Measurements from ENCODE around the gene SOCS7.
"Not testable (repeated sequence)": the region's sequence is repeated elsewhere in the genome, so short reads cannot be mapped to it uniquely, and the experiment has no call there.

Gene SOCS7

GRCh38 chr17:38431346-38432145 lies 79.9 kb downstream of the SOCS7 start:
- Mint-ChIP-seq H3K27ac (ENCODE audit: low read depth) (no peak overlapping the region), H3K9me3 (no peaks in the 10 kb centered on the region), H3K27me3 (no peaks in the 10 kb centered on the region), H3K4me3 (no peak overlapping the region), H3K36me3 (ENCODE audit: insufficient read depth) (no peaks in the 10 kb centered on the region), H3K4me1 (peaks cover 7% of the 10 kb centered on the region)
- DNase-seq (ENCODE audit: low spot score in 2 of 2) (no peak), ATAC-seq (replicated peaks; ENCODE audit: extremely low read depth, poor library complexity, severe bottlenecking) (no peak)

- ATAC-seq (replicated peaks; ENCODE audit: extremely low read depth, poor library complexity, severe bottlenecking): no peak
- Mint-ChIP-seq H3K4me1 (no peaks in the 10 kb centered on the region), H3K36me3 (ENCODE audit: insufficient read depth) (no peaks in the 10 kb centered on the region), H3K9me3 (no peaks in the 10 kb centered on the region), H3K4me3 (no peak overlapping the region), H3K27ac (ENCODE audit: low read depth) (no peak overlapping the region), H3K27me3 (no peaks in the 10 kb centered on the region)
- no peak for DNase-seq (ENCODE audit: low spot score in 2 of 2)
Measured at GRCh38 chr17:38434178-38434665, 82.6 kb downstream of the SOCS7 start.

- no peaks in the 10 kb centered on the region for H3K36me3 Mint-ChIP-seq (ENCODE audit: insufficient read depth)
- H3K4me1 Mint-ChIP-seq: no peaks in the 10 kb centered on the region
- H3K27me3 Mint-ChIP-seq: no peaks in the 10 kb centered on the region
- H3K4me3 Mint-ChIP-seq: no peak overlapping the region
- ATAC-seq (replicated peaks; ENCODE audit: extremely low read depth, poor library complexity, severe bottlenecking): no peak
- no peak overlapping the region for H3K27ac Mint-ChIP-seq (ENCODE audit: low read depth)
- no peaks in the 10 kb centered on the region for H3K9me3 Mint-ChIP-seq
- DNase-seq (ENCODE audit: low spot score in 2 of 2): no peak
Measured at GRCh38 chr17:38435795-38436194, 84.2 kb downstream of the SOCS7 start.

GRCh38 chr17:38436386-38436785 lies 84.7 kb downstream of the SOCS7 start:
- ATAC-seq (replicated peaks; ENCODE audit: extremely low read depth, poor library complexity, severe bottlenecking) (no peak), DNase-seq (ENCODE audit: low spot score in 2 of 2) (no peak)
- Mint-ChIP-seq H3K4me1 (no peaks in the 10 kb centered on the region), H3K9me3 (no peaks in the 10 kb centered on the region), H3K27me3 (peaks cover 4% of the 10 kb centered on the region), H3K36me3 (ENCODE audit: insufficient read depth) (no peaks in the 10 kb centered on the region), H3K27ac (ENCODE audit: low read depth) (no peak overlapping the region), H3K4me3 (no peak overlapping the region)

- not testable (repeated sequence) for H3K27ac Mint-ChIP-seq (ENCODE audit: low read depth); H3K4me3 Mint-ChIP-seq; H3K4me1 Mint-ChIP-seq; H3K9me3 Mint-ChIP-seq; DNase-seq (ENCODE audit: low spot score in 2 of 2); H3K36me3 Mint-ChIP-seq (ENCODE audit: insufficient read depth); ATAC-seq (replicated peaks; ENCODE audit: extremely low read depth, poor library complexity, severe bottlenecking)
- peaks cover 13% of the 10 kb centered on the region for H3K27me3 Mint-ChIP-seq
Measured at GRCh38 chr17:38437313-38437712, 85.7 kb downstream of the SOCS7 start.

GRCh38 chr17:38439436-38439835 lies 87.8 kb downstream of the SOCS7 start:
- ATAC-seq (replicated peaks; ENCODE audit: extremely low read depth, poor library complexity, severe bottlenecking) (no peak), DNase-seq (ENCODE audit: low spot score in 2 of 2) (no peak)
- H3K4me3 Mint-ChIP-seq: no peak overlapping the region
- H3K9me3 Mint-ChIP-seq: no peaks in the 10 kb centered on the region
- H3K27me3 Mint-ChIP-seq: peaks cover 20% of the 10 kb centered on the region
- H3K36me3 Mint-ChIP-seq (ENCODE audit: insufficient read depth): peaks cover 2% of the 10 kb centered on the region
- H3K27ac Mint-ChIP-seq (ENCODE audit: low read depth): no peak overlapping the region
- H3K4me1 Mint-ChIP-seq: peaks cover 5% of the 10 kb centered on the region

GRCh38 chr17:38440614-38441397 lies 89.2 kb downstream of the SOCS7 start:
- no peak overlapping the region for H3K27ac Mint-ChIP-seq (ENCODE audit: low read depth)
- no peak for DNase-seq (ENCODE audit: low spot score in 2 of 2)
- H3K36me3 Mint-ChIP-seq (ENCODE audit: insufficient read depth): peaks cover 2% of the 10 kb centered on the region
- peaks cover 20% of the 10 kb centered on the region for H3K27me3 Mint-ChIP-seq
- H3K9me3 Mint-ChIP-seq: no peaks in the 10 kb centered on the region
- no peak overlapping the region for H3K4me3 Mint-ChIP-seq
- H3K4me1 Mint-ChIP-seq: peaks cover 5% of the 10 kb centered on the region
- no peak for ATAC-seq (replicated peaks; ENCODE audit: extremely low read depth, poor library complexity, severe bottlenecking)

GRCh38 chr17:38441429-38442061 lies 89.9 kb downstream of the SOCS7 start:
- ATAC-seq (replicated peaks; ENCODE audit: extremely low read depth, poor library complexity, severe bottlenecking): no peak
- peaks cover 5% of the 10 kb centered on the region for H3K4me1 Mint-ChIP-seq
- H3K9me3 Mint-ChIP-seq: no peaks in the 10 kb centered on the region
- H3K27ac Mint-ChIP-seq (ENCODE audit: low read depth): no peak overlapping the region
- peaks cover 2% of the 10 kb centered on the region for H3K36me3 Mint-ChIP-seq (ENCODE audit: insufficient read depth)
- H3K27me3 Mint-ChIP-seq: peaks cover 20% of the 10 kb centered on the region
- no peak overlapping the region for H3K4me3 Mint-ChIP-seq
- no peak for DNase-seq (ENCODE audit: low spot score in 2 of 2)

- Mint-ChIP-seq H3K4me1 (peaks cover 5% of the 10 kb centered on the region), H3K27me3 (peaks cover 20% of the 10 kb centered on the region), H3K4me3 (no peak overlapping the region), H3K9me3 (no peaks in the 10 kb centered on the region), H3K36me3 (ENCODE audit: insufficient read depth) (peaks cover 2% of the 10 kb centered on the region), H3K27ac (ENCODE audit: low read depth) (no peak overlapping the region)
- ATAC-seq (replicated peaks; ENCODE audit: extremely low read depth, poor library complexity, severe bottlenecking) (no peak), DNase-seq (ENCODE audit: low spot score in 2 of 2) (no peak)
Measured at GRCh38 chr17:38442548-38442947, 90.9 kb downstream of the SOCS7 start.

- no peak for ATAC-seq (replicated peaks; ENCODE audit: extremely low read depth, poor library complexity, severe bottlenecking)
- H3K27ac Mint-ChIP-seq (ENCODE audit: low read depth): no peak overlapping the region
- H3K27me3 Mint-ChIP-seq: peaks cover 20% of the 10 kb centered on the region
- H3K9me3 Mint-ChIP-seq: no peaks in the 10 kb centered on the region
- no peak for DNase-seq (ENCODE audit: low spot score in 2 of 2)
- peaks cover 2% of the 10 kb centered on the region for H3K36me3 Mint-ChIP-seq (ENCODE audit: insufficient read depth)
- no peak overlapping the region for H3K4me3 Mint-ChIP-seq
- H3K4me1 Mint-ChIP-seq: peaks cover 5% of the 10 kb centered on the region
Measured at GRCh38 chr17:38443356-38444031, 91.8 kb downstream of the SOCS7 start.

GRCh38 chr17:38444151-38444550 lies 92.5 kb downstream of the SOCS7 start:
- peaks cover 25% of the 10 kb centered on the region for H3K27me3 Mint-ChIP-seq
- no peak overlapping the region for H3K4me3 Mint-ChIP-seq
- no peak overlapping the region for H3K27ac Mint-ChIP-seq (ENCODE audit: low read depth)
- peaks cover 5% of the 10 kb centered on the region for H3K4me1 Mint-ChIP-seq
- H3K36me3 Mint-ChIP-seq (ENCODE audit: insufficient read depth): peaks cover 2% of the 10 kb centered on the region
- no peaks in the 10 kb centered on the region for H3K9me3 Mint-ChIP-seq
- no peak for DNase-seq (ENCODE audit: low spot score in 2 of 2)
- ATAC-seq (replicated peaks; ENCODE audit: extremely low read depth, poor library complexity, severe bottlenecking): peak; percentile 56

- DNase-seq (ENCODE audit: low spot score in 2 of 2): no peak
- peaks cover 9% of the 10 kb centered on the region for H3K4me1 Mint-ChIP-seq
- no peak overlapping the region for H3K4me3 Mint-ChIP-seq
- no peak overlapping the region for H3K27ac Mint-ChIP-seq (ENCODE audit: low read depth)
- H3K9me3 Mint-ChIP-seq: no peaks in the 10 kb centered on the region
- peaks cover 2% of the 10 kb centered on the region for H3K36me3 Mint-ChIP-seq (ENCODE audit: insufficient read depth)
- ATAC-seq (replicated peaks; ENCODE audit: extremely low read depth, poor library complexity, severe bottlenecking): no peak
- peaks cover 44% of the 10 kb centered on the region for H3K27me3 Mint-ChIP-seq
Measured at GRCh38 chr17:38447502-38448085, 96.0 kb downstream of the SOCS7 start.

Measured in central memory CD8-positive, alpha-beta T cell (primary cell).